Measurements from ENCODE around the gene URB1. TPM values are rescaled to one million over a fixed set of nuclear protein-coding genes. Genes with fewer than 3 reads are reported as not detected.

Gene URB1
- total and polyA plus RNA-seq, 2 of the 8 experiments (the other 6 are each of a cell fraction or from before 2014, with no cell fraction given) = 8.1 to 28.9 TPM

- no peak overlapping the region for H3K18ac ChIP-seq (ENCODE audit: extremely low read depth, low read length)
- no peak overlapping the region for H2BK120ac ChIP-seq (replicated peaks; ENCODE audit: low read depth, low read length)
- H2AK5ac ChIP-seq (ENCODE audit: low read depth, low read length) = no peak overlapping the region
- H3K4ac ChIP-seq (replicated peaks; ENCODE audit: insufficient read length, low read depth, low read length) = no peak overlapping the region
- DNase-seq (ENCODE audit: low read depth in 1 of 2, low spot score in 2 of 2) = no peak
- no peak overlapping the region for H3K56ac ChIP-seq (replicated peaks; ENCODE audit: insufficient read length, low read depth, low read length)
- H4K20me1 ChIP-seq (replicated peaks in 1 of 2; ENCODE audit: control insufficient read depth in 1 of 2, insufficient read depth in 2 of 2, low read length in 2 of 2) = no peaks in the 10 kb centered on the region
- peaks cover 14% of the 10 kb centered on the region; the same call in 1 of the 2 replicates for H3K23me2 ChIP-seq (ENCODE audit: low read depth, low read length)
- no peaks in the 10 kb centered on the region for H3K79me1 ChIP-seq (ENCODE audit: low read depth, low read length)
- no peak overlapping the region; a peak in 1 of 4 replicates for H3K4me2 ChIP-seq (ENCODE audit: insufficient read depth in 1 of 2, low read depth in 2 of 2, low read length in 2 of 2)
- H3K9me3 ChIP-seq (ENCODE audit: insufficient read depth in 2 of 2, low read depth in 1 of 2, low read length in 1 of 2) = no peaks in the 10 kb centered on the region
- H4K91ac ChIP-seq (replicated peaks; ENCODE audit: insufficient read length, low read length) = no peak overlapping the region
- peaks cover 3 to 26% (median 10%) of the 10 kb centered on the region in 4 experiments for H3K4me1 ChIP-seq (replicated peaks in 1 of 4; ENCODE audit: control insufficient read depth in 3 of 4, insufficient read depth in 4 of 4, low read length in 3 of 4)
- no peak overlapping the region for H2BK20ac ChIP-seq (ENCODE audit: low read length)
- no peak overlapping the region for H2BK5ac ChIP-seq (ENCODE audit: low read depth, low read length)
- no peaks in the 10 kb centered on the region for H3K79me2 ChIP-seq (ENCODE audit: control insufficient read depth in 1 of 2, insufficient read depth in 2 of 2, low read length in 2 of 2)
- WGBS, 2 experiments (ENCODE audit: extremely low coverage in 1 of 2, insufficient coverage in 1 of 2, insufficient read length in 1 of 2, insufficient replicate concordance in 2 of 2, low coverage in 1 of 2, low lambda C conversion rate in 2 of 2, missing lambda C conversion rate in 1 of 2) = 94% methylated on average over 5 of the region's 5 CpGs; no CpG with 5 or more reads in 1 of the 2 experiments
- POLR2A ChIA-PET (ENCODE audit: partially characterized antibody) = interaction anchor here (0.8 to 1.1 kb wide), 2 partner anchors 18 to 184 kb away, joined by 3 read pairs; no protein-coding TSS in a partner anchor
- no peak overlapping the region for H4K5ac ChIP-seq (ENCODE audit: insufficient read length, low read depth, low read length)
- no peak overlapping the region for H3K23ac ChIP-seq (ENCODE audit: insufficient read length)
- no peak for FAIRE-seq
- H2BK12ac ChIP-seq (ENCODE audit: low read depth, low read length) = no peak overlapping the region; the same call in 1 of the 2 replicates
- H2AFZ ChIP-seq (ENCODE audit: low read length) = no peak overlapping the region
- TF ChIP-seq POLR2A (IDR thresholded peaks at IDR 0.05; ENCODE audit: control extremely low read depth in 1 of 2, low read depth in 2 of 2, low read length in 2 of 2) (no peak), YY1 (IDR thresholded peaks at IDR 0.05; ENCODE audit: low read depth, low read length) (no peak), RAD21 (IDR thresholded peaks at IDR 0.05 in 1 of 2, conservative IDR thresholded peaks at IDR 0.05 in 1 of 2; ENCODE audit: low read depth in 2 of 2, low read length in 2 of 2) (no peak)
- H2BK15ac ChIP-seq (ENCODE audit: low read length) = no peak overlapping the region
- H4K8ac ChIP-seq (ENCODE audit: extremely low read depth, insufficient read depth, low read length) = no peak overlapping the region
- H3K27me3 ChIP-seq (replicated peaks in 1 of 4; ENCODE audit: control insufficient read depth in 3 of 4, extremely low read depth in 1 of 4, insufficient read depth in 3 of 4, low read length in 3 of 4) = peaks cover 18 to 57% (median 37%) of the 10 kb centered on the region in 4 experiments
- no peak overlapping the region for H3K14ac ChIP-seq (ENCODE audit: insufficient read length)
- CTCF ChIA-PET (ENCODE audit: partially characterized antibody) = interaction anchor here (0.7 to 12.7 kb wide), 7 partner anchors 9 to 180 kb away, joined by 3 to 112 read pairs (median 4); no protein-coding TSS in a partner anchor
- H3K27ac ChIP-seq (ENCODE audit: low read depth, low read length) = no peak overlapping the region
- H3K4me3 ChIP-seq (ENCODE audit: extremely low read depth in 1 of 4, insufficient read depth in 2 of 4, low read depth in 3 of 4, low read length in 4 of 4) = no peak overlapping the region
- no peak overlapping the region for H3K9ac ChIP-seq (replicated peaks in 1 of 4; ENCODE audit: extremely low read depth in 1 of 4, low read depth in 3 of 4, low read length in 3 of 4)
- no peaks in the 10 kb centered on the region for H3K36me3 ChIP-seq (ENCODE audit: control insufficient read depth in 2 of 4, insufficient read depth in 4 of 4, low read length in 3 of 4)
Measured at GRCh38 chr21:32410916-32411315, 18.1 kb upstream of the URB1 start.
